HEK293 (cell line): ENCODE results near the gene MTA1.

Experiments used
- CTCF ChIA-PET: fragments of 350-600 bp; formaldehyde crosslinking; extraction: SDS; loops from one replicate; lab custom pipeline; 2021; ENCODE audit warnings: antibody characterized with exemption; lab: Yijun Ruan, JAX
- POLR2A ChIA-PET: fragments of 300-600 bp; formaldehyde crosslinking; extraction: SDS; loops from one replicate; lab custom pipeline; 2020; ENCODE audit warnings: antibody characterized with exemption, inconsistent platforms; lab: Yijun Ruan, JAX
- H3K27ac ChIP-seq: fragments of 200-500 bp; sonication (Bioruptor generic); 2 replicates; pipeline ENCODE4 v1.5.1; 2014; ENCODE audit warnings: low read depth, low read length, control low read depth, inconsistent platforms; ENCODE audit errors: extremely low read depth
- H3K36me3 ChIP-seq, 2 experiments: fragments of 200-500 bp in 1 of 2; sonication (Bioruptor generic) in 1 of 2; 1 replicate in 1 of 2; 2 replicates in 1 of 2; pipeline ENCODE4 v1.5.1; 2014 to 2017; ENCODE audit warnings: inconsistent platforms in 2 of 2, low read length in 2 of 2; ENCODE audit not compliant: control insufficient read depth in 2 of 2, insufficient read depth in 1 of 2
- H3K4me1 ChIP-seq: fragments of 200-500 bp; sonication (Bioruptor generic); 2 replicates; pipeline ENCODE4 v1.5.1; 2014; ENCODE audit warnings: mild to moderate bottlenecking, low read length, inconsistent platforms; ENCODE audit not compliant: control insufficient read depth, insufficient read depth
- H3K4me3 ChIP-seq: 2 replicates; pipeline ENCODE4 v1.5.1; 2011; ENCODE audit warnings: low read depth, mild to moderate bottlenecking, control low read depth, low read length, moderate library complexity
- H3K9me3 ChIP-seq: fragments of 200-500 bp; sonication (Bioruptor generic); 2 replicates; pipeline ENCODE4 v1.5.1; 2014; ENCODE audit warnings: low read depth, low read length, inconsistent platforms; ENCODE audit not compliant: control insufficient read depth, insufficient read depth
- GLI4 ChIP-seq: fragments of 450-650 bp; formaldehyde crosslinking; IDR thresholded peaks from 2 replicates; pipeline ENCODE4 v1.5.1; 2016; ENCODE audit warnings: missing biosample characterization, missing genetic modification characterization
- GLIS1 ChIP-seq: fragments of 450-650 bp; formaldehyde crosslinking; IDR thresholded peaks from 2 replicates; pipeline ENCODE4 v1.5.1; 2016; ENCODE audit warnings: missing biosample characterization, missing genetic modification characterization
- GLIS2 ChIP-seq: fragments of 450-650 bp; formaldehyde crosslinking; IDR thresholded peaks from 2 replicates; pipeline ENCODE4 v1.5.1; 2016; ENCODE audit warnings: missing biosample characterization, missing genetic modification characterization
- INSM2 ChIP-seq: fragments of 450-650 bp; formaldehyde crosslinking; IDR thresholded peaks from 2 replicates; pipeline ENCODE4 v1.5.1; 2016; ENCODE audit warnings: missing biosample characterization, missing genetic modification characterization
- KLF8 ChIP-seq: fragments of 450-650 bp; formaldehyde crosslinking; IDR thresholded peaks from 2 replicates; pipeline ENCODE4 v1.5.1; 2016; ENCODE audit warnings: missing biosample characterization, missing genetic modification characterization
- SP3 ChIP-seq: fragments of 450-650 bp; formaldehyde crosslinking; IDR thresholded peaks from 2 replicates; pipeline ENCODE4 v1.5.1; 2016; ENCODE audit warnings: missing biosample characterization, missing genetic modification characterization
- ZBTB6 ChIP-seq: fragments of 450-650 bp; formaldehyde crosslinking; IDR thresholded peaks from 2 replicates; pipeline ENCODE4 v1.5.1; 2017; ENCODE audit warnings: missing biosample characterization, missing genetic modification characterization
- ZFP41 ChIP-seq: fragments of 450-650 bp; formaldehyde crosslinking; IDR thresholded peaks from 2 replicates; pipeline ENCODE4 v1.5.1; 2016; ENCODE audit warnings: missing biosample characterization, missing genetic modification characterization, borderline replicate concordance
- ZIC2 ChIP-seq: fragments of 450-650 bp; formaldehyde crosslinking; IDR thresholded peaks from 2 replicates; pipeline ENCODE4 v1.5.1; 2016; ENCODE audit warnings: missing biosample characterization, missing genetic modification characterization
- ZNF155 ChIP-seq: fragments of 450-650 bp; formaldehyde crosslinking; IDR thresholded peaks from 2 replicates; pipeline ENCODE4 v1.5.1; 2016; ENCODE audit warnings: missing biosample characterization, missing genetic modification characterization
- ZNF157 ChIP-seq: fragments of 450-650 bp; formaldehyde crosslinking; IDR thresholded peaks from 2 replicates; pipeline ENCODE4 v1.5.1; 2016; ENCODE audit warnings: missing biosample characterization, missing genetic modification characterization
- ZNF221 ChIP-seq: fragments of 450-650 bp; formaldehyde crosslinking; IDR thresholded peaks from 2 replicates; pipeline ENCODE4 v1.5.1; 2017; ENCODE audit warnings: missing biosample characterization, missing genetic modification characterization, borderline replicate concordance
- ZNF23 ChIP-seq: fragments of 450-650 bp; formaldehyde crosslinking; IDR thresholded peaks from 2 replicates; pipeline ENCODE4 v1.5.1; 2016; ENCODE audit warnings: missing biosample characterization, missing genetic modification characterization, borderline replicate concordance
- ZNF354C ChIP-seq: fragments of 450-650 bp; formaldehyde crosslinking; IDR thresholded peaks from 2 replicates; pipeline ENCODE4 v1.5.1; 2016; ENCODE audit warnings: missing biosample characterization, missing genetic modification characterization, low read depth, borderline replicate concordance
- ZNF394 ChIP-seq: fragments of 450-650 bp; formaldehyde crosslinking; IDR thresholded peaks from 2 replicates; pipeline ENCODE4 v1.5.1; 2016; ENCODE audit warnings: missing biosample characterization, missing genetic modification characterization, mild to moderate bottlenecking, moderate library complexity, borderline replicate concordance
- ZNF501 ChIP-seq: fragments of 450-650 bp; formaldehyde crosslinking; IDR thresholded peaks from 2 replicates; pipeline ENCODE4 v1.5.1; 2016; ENCODE audit warnings: missing biosample characterization, missing genetic modification characterization
- ZNF530 ChIP-seq: fragments of 450-650 bp; formaldehyde crosslinking; IDR thresholded peaks from 2 replicates; pipeline ENCODE4 v1.5.1; 2016; ENCODE audit warnings: low read depth, missing biosample characterization, missing genetic modification characterization
- ZNF544 ChIP-seq: fragments of 450-650 bp; formaldehyde crosslinking; IDR thresholded peaks from 2 replicates; pipeline ENCODE4 v1.5.0; 2017; ENCODE audit warnings: missing biosample characterization, missing genetic modification characterization
- ZNF585B ChIP-seq: fragments of 450-650 bp; formaldehyde crosslinking; IDR thresholded peaks from 2 replicates; pipeline ENCODE4 v1.5.1; 2016; ENCODE audit warnings: missing biosample characterization, missing genetic modification characterization
- ZNF600 ChIP-seq: fragments of 450-650 bp; formaldehyde crosslinking; IDR thresholded peaks from 2 replicates; pipeline ENCODE4 v1.5.1; 2016; ENCODE audit warnings: missing biosample characterization, missing genetic modification characterization
- ZNF621 ChIP-seq: fragments of 450-650 bp; formaldehyde crosslinking; IDR thresholded peaks from 2 replicates; pipeline ENCODE4 v1.5.1; 2017; ENCODE audit warnings: missing biosample characterization, missing genetic modification characterization
- ZNF701 ChIP-seq: fragments of 450-650 bp; formaldehyde crosslinking; IDR thresholded peaks from 2 replicates; pipeline ENCODE4 v1.5.1; 2016; ENCODE audit warnings: missing biosample characterization, missing genetic modification characterization
- ZSCAN30 ChIP-seq: fragments of 450-650 bp; IDR thresholded peaks from 2 replicates; pipeline ENCODE4 v1.5.1; 2018; ENCODE audit warnings: missing biosample characterization, mild to moderate bottlenecking, missing genetic modification characterization, moderate library complexity
- TF ChIP-seq, protein P1 (sequence below): fragments of 450-650 bp; formaldehyde crosslinking; IDR thresholded peaks from 2 replicates; pipeline ENCODE4 v1.5.1; 2016; ENCODE audit warnings: missing biosample characterization, missing genetic modification characterization

The MTA1 gene

DNA sequence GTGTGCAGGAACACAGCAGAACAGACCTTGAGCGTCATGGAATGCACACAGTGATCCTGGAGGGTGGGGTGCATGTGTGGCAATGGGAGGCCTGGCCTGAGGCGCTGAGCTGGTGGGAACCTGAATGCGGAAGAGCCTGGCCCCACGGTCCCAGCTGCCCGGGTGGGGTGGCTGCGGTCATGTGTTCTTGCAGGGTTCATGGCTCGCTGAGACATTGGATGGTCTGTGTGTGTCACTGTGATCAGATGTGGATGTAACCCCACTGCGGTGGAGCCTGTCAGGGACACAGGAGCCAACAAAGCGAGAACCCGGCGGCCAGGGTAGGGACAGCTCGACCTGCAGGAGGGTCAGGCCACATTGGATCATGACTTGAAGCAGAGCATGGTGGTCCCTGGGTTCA, 23.2 kb downstream of the MTA1 start:
- Histone ChIP-seq H3K36me3 (peaks cover 0 to 64% of the 10 kb centered on the region in 2 experiments; a peak in 2 of 3 replicates), H3K4me3 (no peak overlapping the region), H3K4me1 (no peaks in the 10 kb centered on the region), H3K9me3 (no peaks in the 10 kb centered on the region), H3K27ac (no peak overlapping the region)
- CTCF ChIA-PET, result no interaction called here
- POLR2A ChIA-PET, result no interaction called here
- TF ChIP-seq ZFP41 (tag by site-specific recombination) (no peak), ZNF155 (tag by site-specific recombination) (no peak), ZNF600 (peak; percentile 81), ZNF221 (no peak), ZNF354C (no peak), ZNF544 (tag by site-specific recombination) (no peak)

- Histone ChIP-seq H3K27ac (no peak overlapping the region), H3K4me3 (no peak overlapping the region), H3K4me1 (no peaks in the 10 kb centered on the region), H3K9me3 (no peaks in the 10 kb centered on the region), H3K36me3 (peaks cover 0 to 54% of the 10 kb centered on the region in 2 experiments; a peak in 2 of 3 replicates)
- POLR2A ChIA-PET, result no interaction called here
- CTCF ChIA-PET, result no interaction called here
- TF ChIP-seq ZNF621 (tag by site-specific recombination), result no peak
- 0 out of 2 replicates have a peak, but pooled peaks have one; percentile 28 for TF ChIP-seq GLIS2 (tag by site-specific recombination)
- TF ChIP-seq GLIS1 (tag by site-specific recombination), result 0 out of 2 replicates have a peak, but pooled peaks have one; percentile 28
- 0 out of 2 replicates have a peak, but pooled peaks have one; percentile 26 for TF ChIP-seq ZIC2 (tag by site-specific recombination)
- TF ChIP-seq ZNF585B (tag by site-specific recombination), result no peak
- TF ChIP-seq ZSCAN30 (tag by site-specific recombination), result no peak
- TF ChIP-seq GLI4 (tag by site-specific recombination), result no peak
These were observed 25.2 kb downstream of the MTA1 start for GRCh38 chr14:105444859-105445258.

GRCh38 chr14:105445290-105445689, 25.7 kb downstream of the MTA1 start:
- ChIA-PET POLR2A (no interaction called here), CTCF (interaction anchor here (0.7 kb wide), 1 partner anchor 116 kb away, joined by 3 read pairs; no protein-coding TSS in a partner anchor)
- H3K4me3 ChIP-seq, result no peak overlapping the region
- H3K9me3 ChIP-seq, result no peaks in the 10 kb centered on the region
- no peak for TF ChIP-seq ZNF530 (tag by site-specific recombination)
- TF ChIP-seq ZNF600, result no peak
- no peak for TF ChIP-seq SP3 (tag by site-specific recombination)
- TF ChIP-seq ZNF157 (tag by site-specific recombination), result no peak
- TF ChIP-seq KLF8 (tag by site-specific recombination), result no peak
- TF ChIP-seq ZNF501 (tag by site-specific recombination), result no peak
- H3K4me1 ChIP-seq, result no peaks in the 10 kb centered on the region
- H3K36me3 ChIP-seq, result peaks cover 0 to 54% of the 10 kb centered on the region in 2 experiments; a peak in 2 of 3 replicates
- peak overlapping the region; percentile 17; the same call in 1 of the 2 replicates for H3K27ac ChIP-seq

DNA sequence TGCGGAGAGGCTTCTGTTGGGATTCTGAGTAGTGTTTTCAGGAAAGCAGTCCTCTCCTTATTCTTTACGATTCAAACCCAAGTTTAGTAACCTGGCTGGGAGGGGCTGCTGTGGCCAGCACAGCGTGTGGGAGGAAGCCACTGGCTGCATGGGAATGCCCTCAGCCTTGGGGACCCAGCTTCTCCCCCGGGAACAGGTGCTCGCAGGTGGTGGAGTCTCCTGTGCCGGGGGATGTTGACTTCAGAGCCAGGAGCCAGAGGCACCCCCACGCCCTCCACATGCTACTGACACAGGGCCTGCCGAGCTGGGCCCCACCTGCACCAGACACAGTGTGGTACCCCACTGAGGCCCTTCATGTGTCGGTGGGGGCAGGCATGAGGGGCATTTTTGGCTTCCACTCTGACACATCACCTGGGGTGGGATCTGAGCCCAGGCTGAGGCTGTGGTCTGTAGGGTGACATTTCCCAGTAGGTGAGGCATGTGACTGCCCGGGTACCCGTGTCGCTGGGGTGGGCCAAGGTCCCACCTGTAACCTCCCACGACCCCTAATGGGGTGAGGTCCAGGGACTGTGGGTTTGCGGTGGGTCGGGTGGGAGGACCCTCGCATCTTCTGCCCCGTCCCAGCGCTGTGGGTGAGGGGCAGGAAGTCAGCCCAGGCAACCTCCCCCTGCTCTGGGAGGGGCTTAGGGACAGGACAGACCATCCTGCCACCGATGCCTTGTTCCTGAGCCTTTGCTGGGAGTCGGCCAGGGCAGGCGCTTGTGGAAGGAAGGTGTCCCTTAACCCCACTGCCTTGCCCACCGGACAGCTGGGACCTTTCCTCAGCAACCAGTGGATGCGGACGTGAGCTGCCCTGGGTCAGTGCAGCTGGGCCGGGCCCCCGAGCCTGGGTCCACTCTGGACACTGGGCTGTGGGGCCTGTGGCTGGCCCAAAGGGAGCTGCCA, 26.5 kb downstream of the MTA1 start:
- peak overlapping the region; percentile 17; the same call in 1 of the 2 replicates for H3K27ac ChIP-seq
- no peaks in the 10 kb centered on the region for H3K4me1 ChIP-seq
- POLR2A ChIA-PET, result no interaction called here
- no peaks in the 10 kb centered on the region for H3K9me3 ChIP-seq
- CTCF ChIA-PET, result interaction anchor here (0.7 kb wide), 1 partner anchor 116 kb away, joined by 3 read pairs; no protein-coding TSS in a partner anchor
- peaks cover 0 to 55% of the 10 kb centered on the region in 2 experiments; a peak in 2 of 3 replicates for H3K36me3 ChIP-seq
- H3K4me3 ChIP-seq, result no peak overlapping the region
- TF ChIP-seq, protein P1, sequence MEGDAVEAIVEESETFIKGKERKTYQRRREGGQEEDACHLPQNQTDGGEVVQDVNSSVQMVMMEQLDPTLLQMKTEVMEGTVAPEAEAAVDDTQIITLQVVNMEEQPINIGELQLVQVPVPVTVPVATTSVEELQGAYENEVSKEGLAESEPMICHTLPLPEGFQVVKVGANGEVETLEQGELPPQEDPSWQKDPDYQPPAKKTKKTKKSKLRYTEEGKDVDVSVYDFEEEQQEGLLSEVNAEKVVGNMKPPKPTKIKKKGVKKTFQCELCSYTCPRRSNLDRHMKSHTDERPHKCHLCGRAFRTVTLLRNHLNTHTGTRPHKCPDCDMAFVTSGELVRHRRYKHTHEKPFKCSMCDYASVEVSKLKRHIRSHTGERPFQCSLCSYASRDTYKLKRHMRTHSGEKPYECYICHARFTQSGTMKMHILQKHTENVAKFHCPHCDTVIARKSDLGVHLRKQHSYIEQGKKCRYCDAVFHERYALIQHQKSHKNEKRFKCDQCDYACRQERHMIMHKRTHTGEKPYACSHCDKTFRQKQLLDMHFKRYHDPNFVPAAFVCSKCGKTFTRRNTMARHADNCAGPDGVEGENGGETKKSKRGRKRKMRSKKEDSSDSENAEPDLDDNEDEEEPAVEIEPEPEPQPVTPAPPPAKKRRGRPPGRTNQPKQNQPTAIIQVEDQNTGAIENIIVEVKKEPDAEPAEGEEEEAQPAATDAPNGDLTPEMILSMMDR (tag by site-specific recombination), result no peak
- TF ChIP-seq ZNF701 (tag by site-specific recombination) (no peak), ZNF394 (tag by site-specific recombination) (peak; percentile 91), INSM2 (tag by site-specific recombination) (no peak), ZNF23 (no peak), ZBTB6 (tag by site-specific recombination) (no peak)
